Activated CD8-positive, alpha-beta memory T cell treated with anti-CD3 and anti-CD28 coated beads for 48 hours (primary cell): Measurements from ENCODE around the gene SLC35G3.
"Not testable (repeated sequence)": the region's sequence is repeated elsewhere in the genome, so short reads cannot be mapped to it uniquely, and the experiment has no call there.

ENCODE experiments used
- DNase-seq, 3 experiments: peaks; one replicate each; pipeline ENCODE4 v3.0.0-alpha.2; 2020; ENCODE audit warnings: low read depth in 2 of 3, low spot score in 2 of 3

The SLC35G3 gene

GRCh38 chr17:35212668-35213067, 18.5 kb upstream of the SLC35G3 start:
- DNase-seq: no peak

GRCh38 chr17:35210741-35211140, 16.5 kb upstream of the SLC35G3 start:
- no peak for DNase-seq

- not testable (repeated sequence) for DNase-seq
Measured at GRCh38 chr17:35202582-35202981, 8.4 kb upstream of the SLC35G3 start.

GRCh38 chr17:35195062-35195461, 869 bp upstream of the SLC35G3 start:
- not testable (repeated sequence) for DNase-seq

GRCh38 chr17:35192708-35193107, 1.5 kb downstream of the SLC35G3 start:
- no peak for DNase-seq

- DNase-seq: no peak
Measured at GRCh38 chr17:35191001-35191695, 3.0 kb downstream of the SLC35G3 start.

- no peak for DNase-seq
Measured at GRCh38 chr17:35189291-35189690, 4.9 kb downstream of the SLC35G3 start.

- no peak for DNase-seq
Measured at GRCh38 chr17:35188111-35188510, 6.1 kb downstream of the SLC35G3 start.

GRCh38 chr17:35187481-35187880, 6.7 kb downstream of the SLC35G3 start:
- no peak for DNase-seq

GRCh38 chr17:35185849-35186248, 8.3 kb downstream of the SLC35G3 start:
- DNase-seq: no peak

GRCh38 chr17:35184274-35184673, 9.9 kb downstream of the SLC35G3 start:
- DNase-seq: no peak

- no peak for DNase-seq
Measured at GRCh38 chr17:35183332-35183731, 10.9 kb downstream of the SLC35G3 start.

- not testable (repeated sequence) for DNase-seq
Measured at GRCh38 chr17:35179379-35179778, 14.8 kb downstream of the SLC35G3 start.

- no peak for DNase-seq
Measured at GRCh38 chr17:35176897-35177296, 17.3 kb downstream of the SLC35G3 start.

- no peak for DNase-seq
Measured at GRCh38 chr17:35175638-35176415, 18.4 kb downstream of the SLC35G3 start.

- DNase-seq: no peak
Measured at GRCh38 chr17:35174835-35175334, 19.3 kb downstream of the SLC35G3 start.

- not testable (repeated sequence) for DNase-seq
Measured at GRCh38 chr17:35172321-35172720, 21.9 kb downstream of the SLC35G3 start.

GRCh38 chr17:35171834-35172233, 22.4 kb downstream of the SLC35G3 start:
- no peak for DNase-seq

GRCh38 chr17:35170968-35171771, 23.0 kb downstream of the SLC35G3 start:
- no peak for DNase-seq

- DNase-seq: no peak
Measured at GRCh38 chr17:35169835-35170363, 24.3 kb downstream of the SLC35G3 start.

GRCh38 chr17:35167666-35168065, 26.5 kb downstream of the SLC35G3 start:
- DNase-seq: no peak
